A549 (cell line): ENCODE measurements around the gene GDAP2. TPM values are rescaled to one million over a fixed set of nuclear protein-coding genes. Genes with fewer than 3 reads are reported as not detected.

Experiments
- ATAC-seq, 2 experiments: fragments of 200-7000 bp in 1 of 2; fragments of >200 bp in 1 of 2; cut with Nextera tagmentation in 1 of 2; cut with Tn5 transposase in 1 of 2; 3 replicates each; pipeline versions ENCODE4 v1.8.0 to v1.9.1; 2018 to 2020; ENCODE audit warnings: mild to moderate bottlenecking in 1 of 2, moderate library complexity in 1 of 2
- CTCF ChIA-PET: fragments of 300-600 bp; sonication (Branson Sonifier 250); formaldehyde crosslinking; extraction: SDS; loops from one replicate; lab custom pipeline; 2021; ENCODE audit warnings: antibody characterized with exemption, inconsistent platforms; lab: Yijun Ruan, JAX
- POLR2A ChIA-PET: fragments of 350-600 bp; formaldehyde crosslinking; extraction: SDS; loops from one replicate; lab custom pipeline; 2021; ENCODE audit warnings: antibody characterized with exemption, inconsistent platforms; lab: Yijun Ruan, JAX
- DNase-seq, 2 experiments: peaks; one replicate each; pipeline versions ENCODE4 v3.0.0 to v3.0.0-alpha.2; 2011 to 2016; ENCODE audit warnings: low read depth in 1 of 2, low spot score in 1 of 2
- FAIRE-seq: peaks from 2 replicates; lab custom pipeline; 2011; peaks lifted over from hg19 to GRCh38; lab: Jason Lieb, UNC
- H3K27ac ChIP-seq, 2 experiments: fragments of >200 bp; sonication (Bioruptor Twin); formaldehyde crosslinking; 3 replicates each; pipeline ENCODE4 v1.5.1; 2016 to 2017
- H3K4me1 ChIP-seq: fragments of >200 bp; sonication (Bioruptor Twin); formaldehyde crosslinking; 3 replicates; pipeline ENCODE4 v1.6.1; 2016
- H3K4me2 ChIP-seq: fragments of >200 bp; sonication (Bioruptor Twin); formaldehyde crosslinking; 3 replicates; pipeline ENCODE4 v1.6.1; 2016
- H3K4me3 ChIP-seq: fragments of >200 bp; sonication (Bioruptor Twin); formaldehyde crosslinking; 3 replicates; pipeline ENCODE4 v1.5.1; 2016
- H3K9me3 ChIP-seq: fragments of >200 bp; sonication (Bioruptor Twin); formaldehyde crosslinking; 3 replicates; pipeline ENCODE4 v1.6.1; 2016
- CBX2 ChIP-seq: fragments of 200-600 bp; sonication (generic); IDR thresholded peaks from 2 replicates; pipeline ENCODE4 v1.6.1; 2016; ENCODE audit warnings: low read depth, mild to moderate bottlenecking, borderline replicate concordance
- CHD4 ChIP-seq: fragments of 200-600 bp; sonication (generic); IDR thresholded peaks from 2 replicates; pipeline ENCODE4 v1.6.1; 2016; ENCODE audit warnings: antibody characterized with exemption, mild to moderate bottlenecking, borderline replicate concordance
- FOSB ChIP-seq: fragments of 250-450 bp; sonication (Bioruptor Pico); IDR thresholded peaks from 2 replicates; pipeline ENCODE4 v1.5.0; 2020; ENCODE audit warnings: mild to moderate bottlenecking, moderate library complexity
- FOXS1 ChIP-seq: fragments of 250-450 bp; sonication (Bioruptor Pico); IDR thresholded peaks from 2 replicates; pipeline ENCODE4 v1.5.0; 2020; ENCODE audit warnings: mild to moderate bottlenecking, moderate library complexity
- GATA3 ChIP-seq: IDR thresholded peaks from 2 replicates; pipeline ENCODE4 v1.6.1; 2012; ENCODE audit warnings: borderline replicate concordance
- HEYL ChIP-seq: fragments of 250-450 bp; sonication (Bioruptor Pico); IDR thresholded peaks from 2 replicates; pipeline ENCODE4 v1.8.0; 2021; ENCODE audit warnings: mild to moderate bottlenecking, moderate library complexity
- JUN ChIP-seq, 2 experiments: fragments of >200 bp; sonication (Bioruptor Twin); formaldehyde crosslinking; IDR thresholded peaks; 2 replicates in 1 of 2; 3 replicates in 1 of 2; pipeline ENCODE4 v1.6.1; 2016 to 2017
- JUNB ChIP-seq: fragments of >200 bp; sonication (Bioruptor Twin); formaldehyde crosslinking; IDR thresholded peaks from 2 replicates; pipeline ENCODE4 v1.6.1; 2016
- KDM5A ChIP-seq: fragments of 200-600 bp; sonication (generic); IDR thresholded peaks from 2 replicates; pipeline ENCODE4 v1.6.1; 2016; ENCODE audit warnings: antibody characterized with exemption, mild to moderate bottlenecking
- MAZ ChIP-seq: fragments of 150-350 bp; IDR thresholded peaks from 2 replicates; pipeline ENCODE4 v1.6.1; 2014; ENCODE audit warnings: antibody characterized with exemption, low read depth, low read length, borderline replicate concordance
- NFE2L2 ChIP-seq: fragments of 150-350 bp; conservative IDR thresholded peaks from 2 replicates; pipeline ENCODE4 v1.6.1; 2014; ENCODE audit warnings: low read length
- NR3C1 ChIP-seq: fragments of >200 bp; sonication (Bioruptor Twin); formaldehyde crosslinking; IDR thresholded peaks from 3 replicates; pipeline ENCODE4 v1.6.1; 2017
- RAD21 ChIP-seq, 2 experiments: fragments of >200 bp in 1 of 2; sonication (Bioruptor Twin) in 1 of 2; formaldehyde crosslinking in 1 of 2; IDR thresholded peaks in 1 of 2; conservative IDR thresholded peaks in 1 of 2; 2 replicates in 1 of 2; 3 replicates in 1 of 2; pipeline ENCODE4 v1.6.1; 2012 to 2018; ENCODE audit warnings: inconsistent platforms in 1 of 2
- TP53 ChIP-seq: fragments of 250-450 bp; sonication (Bioruptor Pico); IDR thresholded peaks from 2 replicates; pipeline ENCODE4 v1.5.0; 2021; ENCODE audit warnings: mild to moderate bottlenecking, moderate library complexity
- ZC3H11A ChIP-seq: fragments of 450-650 bp; IDR thresholded peaks from 2 replicates; pipeline ENCODE4 v1.6.1; 2014; ENCODE audit warnings: antibody characterized with exemption, mild to moderate bottlenecking
- ZSCAN20 ChIP-seq: fragments of 250-450 bp; sonication (Bioruptor Pico); IDR thresholded peaks from 2 replicates; pipeline ENCODE4 v1.8.0; 2022; ENCODE audit warnings: mild to moderate bottlenecking, moderate library complexity
- WGBS: methylation state at CpG from one replicate; pipeline ENCODE4 v1.1.6; 2017; ENCODE audit errors: missing lambda C conversion rate; 5-methylcytosine and 5-hydroxymethylcytosine counted together
- polyA plus RNA-seq, 4 experiments: library from polyadenylated mRNA; depleted of rRNA in 3 of 4; stranded (reverse); fragments of >200 nt; fragmentation: RNase III in 1 of 4; extraction: RNeasy Plus Mini Kit Qiagen cat#74134 plus additional on column Dnase treatment in 1 of 4; gene quantifications; 2 replicates in 3 of 4; 3 replicates in 1 of 4; pipeline ENCODE4 v1.2.3, GENCODE V29; 2011 to 2017
- TF ChIP-seq, protein P1 (sequence below): fragments of 250-450 bp; sonication (Bioruptor Pico); IDR thresholded peaks from 2 replicates; pipeline ENCODE4 v1.5.0; 2021; ENCODE audit warnings: mild to moderate bottlenecking, moderate library complexity, borderline replicate concordance
- TF ChIP-seq, protein P2 (sequence below): fragments of 150-350 bp; IDR thresholded peaks from 2 replicates; pipeline ENCODE4 v1.6.1; 2014; ENCODE audit warnings: low read depth, mild to moderate bottlenecking, low read length
- TF ChIP-seq, protein P3 (sequence below): fragments of 200-600 bp; sonication (generic); IDR thresholded peaks from 2 replicates; pipeline ENCODE4 v1.6.1; 2016; ENCODE audit warnings: antibody characterized with exemption, mild to moderate bottlenecking, moderate library complexity
- TF ChIP-seq, protein P4 (sequence below): fragments of >200 bp; sonication (Bioruptor Twin); formaldehyde crosslinking; IDR thresholded peaks from 2 replicates; pipeline ENCODE4 v1.6.1; 2016

GDAP2 gene
- polyA plus RNA-seq, 2 of the 4 experiments (the other 2 are of a cell fraction): 6.7 to 21.2 TPM

DNA sequence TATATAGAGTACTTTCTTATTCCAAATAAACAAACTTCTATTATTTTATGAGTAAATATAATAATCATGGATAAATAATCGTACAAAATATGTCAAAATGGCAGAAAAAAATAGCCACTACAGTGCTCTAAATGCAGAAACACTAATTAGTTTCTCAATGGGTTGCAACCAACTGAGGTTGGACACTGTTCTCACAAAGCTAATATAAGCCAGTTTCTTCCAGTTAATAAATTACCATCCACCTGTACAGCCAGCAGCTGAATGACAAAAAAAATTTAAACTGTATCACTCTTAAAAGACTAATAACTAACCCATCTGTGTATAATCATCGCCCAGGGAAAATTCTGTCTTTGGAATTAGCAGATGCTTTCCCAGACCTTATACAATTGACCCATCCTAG is 36.9 kb downstream of the GDAP2 start:
- Histone ChIP-seq H3K4me3 (no peak overlapping the region), H3K4me2 (no peak overlapping the region), H3K9me3 (no peaks in the 10 kb centered on the region), H3K27ac (no peak overlapping the region), H3K4me1 (no peaks in the 10 kb centered on the region)
- POLR2A ChIA-PET: no interaction called here
- ATAC-seq (no peak), FAIRE-seq (no peak), DNase-seq (no peak)
- CTCF ChIA-PET: no interaction called here
- WGBS: 79% methylated on average over 2 of the region's 2 CpGs
- no peak for TF ChIP-seq CBX2
- no peak for TF ChIP-seq KDM5A
- TF ChIP-seq JUNB: no peak

DNA sequence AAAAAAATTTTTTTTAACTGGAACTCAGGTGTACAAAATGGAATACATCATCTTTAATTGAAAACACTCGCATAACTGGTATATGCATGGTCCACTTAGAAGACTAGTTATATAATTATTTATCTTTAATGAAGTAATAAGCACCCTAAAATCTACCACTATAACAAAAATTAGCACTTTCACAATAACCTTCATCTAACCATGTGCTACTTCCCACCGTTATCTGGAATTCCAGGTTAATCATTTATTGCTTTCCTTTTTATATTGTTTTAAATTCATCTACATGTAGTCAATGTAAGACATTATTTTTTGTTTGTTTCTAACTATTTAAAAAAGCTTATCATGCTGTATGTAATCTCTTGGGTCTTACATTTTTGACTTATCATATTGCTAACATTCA is 39.0 kb downstream of the GDAP2 start:
- TF ChIP-seq RAD21 (conservative IDR thresholded peaks at IDR 0.05 in 1 of 2, IDR thresholded peaks at IDR 0.05 in 1 of 2) (no peak), JUN (IDR thresholded peaks at IDR 0.05) (no peak), HEYL (CRISPR knock-in tag) (no peak), FOXS1 (no peak)
- TF ChIP-seq, protein P1, sequence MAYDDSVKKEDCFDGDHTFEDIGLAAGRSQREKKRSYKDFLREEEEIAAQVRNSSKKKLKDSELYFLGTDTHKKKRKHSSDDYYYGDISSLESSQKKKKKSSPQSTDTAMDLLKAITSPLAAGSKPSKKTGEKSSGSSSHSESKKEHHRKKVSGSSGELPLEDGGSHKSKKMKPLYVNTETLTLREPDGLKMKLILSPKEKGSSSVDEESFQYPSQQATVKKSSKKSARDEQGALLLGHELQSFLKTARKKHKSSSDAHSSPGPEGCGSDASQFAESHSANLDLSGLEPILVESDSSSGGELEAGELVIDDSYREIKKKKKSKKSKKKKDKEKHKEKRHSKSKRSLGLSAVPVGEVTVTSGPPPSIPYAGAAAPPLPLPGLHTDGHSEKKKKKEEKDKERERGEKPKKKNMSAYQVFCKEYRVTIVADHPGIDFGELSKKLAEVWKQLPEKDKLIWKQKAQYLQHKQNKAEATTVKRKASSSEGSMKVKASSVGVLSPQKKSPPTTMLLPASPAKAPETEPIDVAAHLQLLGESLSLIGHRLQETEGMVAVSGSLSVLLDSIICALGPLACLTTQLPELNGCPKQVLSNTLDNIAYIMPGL (CRISPR knock-in tag): no peak
- Histone ChIP-seq H3K9me3 (no peaks in the 10 kb centered on the region), H3K4me2 (no peak overlapping the region), H3K27ac (no peak overlapping the region), H3K4me3 (no peak overlapping the region), H3K4me1 (no peaks in the 10 kb centered on the region)
- no peak for DNase-seq
- no peak for FAIRE-seq
- CTCF ChIA-PET: no interaction called here
- POLR2A ChIA-PET: no interaction called here
- no peak for ATAC-seq
- WGBS: 92% methylated on average over 2 of the region's 2 CpGs

DNA sequence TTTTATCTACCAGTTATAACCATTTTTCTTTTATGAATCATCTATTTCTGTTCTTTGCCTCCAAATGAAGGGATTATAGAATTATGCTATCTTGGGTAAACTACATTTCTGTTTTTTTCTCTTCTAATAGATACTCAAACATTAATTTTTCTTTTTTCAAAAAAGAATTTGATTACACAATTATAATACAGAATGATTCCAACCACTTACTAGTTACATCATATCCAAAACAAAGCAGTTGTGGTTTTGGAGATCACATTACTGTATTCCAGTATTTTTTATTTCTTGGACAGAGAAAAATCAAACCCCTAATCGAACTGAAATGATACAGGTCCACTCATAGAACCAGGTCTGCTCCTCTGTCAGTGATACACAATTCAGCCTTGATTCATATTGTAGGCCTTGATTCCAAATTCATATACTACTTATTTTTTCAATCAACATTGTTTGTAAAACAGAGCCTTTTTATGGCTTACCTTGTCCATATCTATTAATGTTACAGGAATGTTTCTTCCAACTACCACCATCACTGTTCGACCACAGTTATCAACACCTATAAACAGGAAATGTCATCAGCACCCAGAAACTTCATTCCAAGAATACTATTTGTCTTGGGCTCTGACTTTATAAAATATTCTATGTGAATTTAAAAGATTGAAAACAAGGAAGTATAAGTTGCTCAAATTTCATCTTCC is 43.2 kb downstream of the GDAP2 start:
- Histone ChIP-seq H3K27ac (no peak overlapping the region), H3K9me3 (no peaks in the 10 kb centered on the region), H3K4me1 (no peaks in the 10 kb centered on the region)
- 81% methylated on average over 2 of the region's 2 CpGs for WGBS
- ChIA-PET CTCF (interaction anchor here (0.7 to 1.2 kb wide), 2 partner anchors 132 to 1568 kb away, joined by 3 read pairs; no protein-coding TSS in a partner anchor), POLR2A (no interaction called here)
- FAIRE-seq: no peak
- no peak for DNase-seq
- ATAC-seq: no peak
- TF ChIP-seq CHD4 (no peak), JUN (IDR thresholded peaks at IDR 0.05) (no peak), FOSB (CRISPR knock-in tag) (no peak), JUNB (no peak), NR3C1 (no peak), MAZ (no peak), TP53 (CRISPR knock-in tag) (no peak), ZSCAN20 (CRISPR knock-in tag) (no peak), ZC3H11A (no peak), NFE2L2 (no peak), RAD21 (conservative IDR thresholded peaks at IDR 0.05 in 1 of 2, IDR thresholded peaks at IDR 0.05 in 1 of 2) (no peak), GATA3 (no peak)
- TF ChIP-seq, protein P2, sequence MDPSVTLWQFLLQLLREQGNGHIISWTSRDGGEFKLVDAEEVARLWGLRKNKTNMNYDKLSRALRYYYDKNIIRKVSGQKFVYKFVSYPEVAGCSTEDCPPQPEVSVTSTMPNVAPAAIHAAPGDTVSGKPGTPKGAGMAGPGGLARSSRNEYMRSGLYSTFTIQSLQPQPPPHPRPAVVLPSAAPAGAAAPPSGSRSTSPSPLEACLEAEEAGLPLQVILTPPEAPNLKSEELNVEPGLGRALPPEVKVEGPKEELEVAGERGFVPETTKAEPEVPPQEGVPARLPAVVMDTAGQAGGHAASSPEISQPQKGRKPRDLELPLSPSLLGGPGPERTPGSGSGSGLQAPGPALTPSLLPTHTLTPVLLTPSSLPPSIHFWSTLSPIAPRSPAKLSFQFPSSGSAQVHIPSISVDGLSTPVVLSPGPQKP: no peak
- TF ChIP-seq, protein P3, sequence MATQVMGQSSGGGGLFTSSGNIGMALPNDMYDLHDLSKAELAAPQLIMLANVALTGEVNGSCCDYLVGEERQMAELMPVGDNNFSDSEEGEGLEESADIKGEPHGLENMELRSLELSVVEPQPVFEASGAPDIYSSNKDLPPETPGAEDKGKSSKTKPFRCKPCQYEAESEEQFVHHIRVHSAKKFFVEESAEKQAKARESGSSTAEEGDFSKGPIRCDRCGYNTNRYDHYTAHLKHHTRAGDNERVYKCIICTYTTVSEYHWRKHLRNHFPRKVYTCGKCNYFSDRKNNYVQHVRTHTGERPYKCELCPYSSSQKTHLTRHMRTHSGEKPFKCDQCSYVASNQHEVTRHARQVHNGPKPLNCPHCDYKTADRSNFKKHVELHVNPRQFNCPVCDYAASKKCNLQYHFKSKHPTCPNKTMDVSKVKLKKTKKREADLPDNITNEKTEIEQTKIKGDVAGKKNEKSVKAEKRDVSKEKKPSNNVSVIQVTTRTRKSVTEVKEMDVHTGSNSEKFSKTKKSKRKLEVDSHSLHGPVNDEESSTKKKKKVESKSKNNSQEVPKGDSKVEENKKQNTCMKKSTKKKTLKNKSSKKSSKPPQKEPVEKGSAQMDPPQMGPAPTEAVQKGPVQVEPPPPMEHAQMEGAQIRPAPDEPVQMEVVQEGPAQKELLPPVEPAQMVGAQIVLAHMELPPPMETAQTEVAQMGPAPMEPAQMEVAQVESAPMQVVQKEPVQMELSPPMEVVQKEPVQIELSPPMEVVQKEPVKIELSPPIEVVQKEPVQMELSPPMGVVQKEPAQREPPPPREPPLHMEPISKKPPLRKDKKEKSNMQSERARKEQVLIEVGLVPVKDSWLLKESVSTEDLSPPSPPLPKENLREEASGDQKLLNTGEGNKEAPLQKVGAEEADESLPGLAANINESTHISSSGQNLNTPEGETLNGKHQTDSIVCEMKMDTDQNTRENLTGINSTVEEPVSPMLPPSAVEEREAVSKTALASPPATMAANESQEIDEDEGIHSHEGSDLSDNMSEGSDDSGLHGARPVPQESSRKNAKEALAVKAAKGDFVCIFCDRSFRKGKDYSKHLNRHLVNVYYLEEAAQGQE: no peak
- TF ChIP-seq, protein P4, sequence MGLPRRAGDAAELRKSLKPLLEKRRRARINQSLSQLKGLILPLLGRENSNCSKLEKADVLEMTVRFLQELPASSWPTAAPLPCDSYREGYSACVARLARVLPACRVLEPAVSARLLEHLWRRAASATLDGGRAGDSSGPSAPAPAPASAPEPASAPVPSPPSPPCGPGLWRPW: no peak
- TF ChIP-seq, all 56 proteins: peak for 0
- H3K4me3 ChIP-seq: no peak overlapping the region
- H3K4me2 ChIP-seq: no peak overlapping the region
